Endometrial microvascular endothelial cells (primary cell): ENCODE measurements around the gene BRF1. TPM values are rescaled to one million over a fixed set of nuclear protein-coding genes. Genes with fewer than 3 reads are reported as not detected.

Source experiments
- in situ Hi-C: cut with HindIII; loops from 2 replicates; pipeline ENCODE4 v1.10.0; 2017; ENCODE audit warnings: low sequenced_read_pairs, low pct_unique_long_range_greater_than_20kb; ENCODE audit errors: inconsistent ontology term
- total RNA-seq: library from RNA; depleted of rRNA; stranded (reverse); fragments of >200 nt; gene quantifications from one replicate; pipeline ENCODE4 v1.2.3, GENCODE V29; 2015; ENCODE audit errors: inconsistent ontology term

BRF1 gene
- total RNA-seq, 1 donor from 2014 or later = 32.7 TPM

DNA sequence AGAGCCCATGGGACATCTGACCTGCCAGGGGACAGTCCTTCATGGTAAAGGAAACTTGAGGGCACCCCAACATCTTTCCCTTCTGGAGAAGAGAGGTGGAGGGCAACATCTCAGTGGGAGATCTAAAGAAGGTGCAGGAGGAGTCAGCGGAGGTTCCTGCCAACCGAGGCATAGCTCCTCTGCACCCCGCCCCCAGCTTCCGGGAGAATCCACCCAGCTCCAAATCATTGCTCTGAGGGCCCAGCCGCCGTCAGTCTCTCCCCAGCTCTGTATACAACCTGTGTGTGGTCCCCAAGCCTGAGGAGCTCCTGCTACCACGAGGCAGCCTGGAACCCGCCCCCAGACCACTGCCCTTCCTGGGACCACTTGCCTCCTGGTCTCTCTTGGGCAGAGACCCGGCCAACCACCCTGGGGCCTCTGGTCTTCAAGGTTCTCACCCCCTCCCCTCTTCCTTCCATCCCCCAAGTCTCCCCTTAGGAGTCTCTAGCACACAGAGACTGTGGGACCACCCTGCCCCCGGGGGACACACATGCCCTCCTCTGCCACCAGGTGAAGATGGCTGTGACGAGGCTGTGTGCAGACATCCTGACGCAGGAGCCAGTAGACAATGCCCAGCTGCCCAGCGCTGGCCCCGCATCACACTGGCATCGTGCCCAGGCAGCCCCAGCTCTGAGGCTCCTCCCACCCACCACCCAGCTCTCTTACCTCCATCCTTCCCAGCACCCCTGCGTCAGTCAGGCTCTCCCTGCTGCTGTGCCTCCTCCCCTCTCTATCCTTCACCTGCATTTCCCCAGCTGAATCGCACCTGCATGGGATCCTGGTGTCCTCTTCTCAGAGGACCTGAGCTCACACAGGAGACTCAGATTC is 106.7 kb downstream of the BRF1 start:
- in situ Hi-C loops = no loop called here

DNA sequence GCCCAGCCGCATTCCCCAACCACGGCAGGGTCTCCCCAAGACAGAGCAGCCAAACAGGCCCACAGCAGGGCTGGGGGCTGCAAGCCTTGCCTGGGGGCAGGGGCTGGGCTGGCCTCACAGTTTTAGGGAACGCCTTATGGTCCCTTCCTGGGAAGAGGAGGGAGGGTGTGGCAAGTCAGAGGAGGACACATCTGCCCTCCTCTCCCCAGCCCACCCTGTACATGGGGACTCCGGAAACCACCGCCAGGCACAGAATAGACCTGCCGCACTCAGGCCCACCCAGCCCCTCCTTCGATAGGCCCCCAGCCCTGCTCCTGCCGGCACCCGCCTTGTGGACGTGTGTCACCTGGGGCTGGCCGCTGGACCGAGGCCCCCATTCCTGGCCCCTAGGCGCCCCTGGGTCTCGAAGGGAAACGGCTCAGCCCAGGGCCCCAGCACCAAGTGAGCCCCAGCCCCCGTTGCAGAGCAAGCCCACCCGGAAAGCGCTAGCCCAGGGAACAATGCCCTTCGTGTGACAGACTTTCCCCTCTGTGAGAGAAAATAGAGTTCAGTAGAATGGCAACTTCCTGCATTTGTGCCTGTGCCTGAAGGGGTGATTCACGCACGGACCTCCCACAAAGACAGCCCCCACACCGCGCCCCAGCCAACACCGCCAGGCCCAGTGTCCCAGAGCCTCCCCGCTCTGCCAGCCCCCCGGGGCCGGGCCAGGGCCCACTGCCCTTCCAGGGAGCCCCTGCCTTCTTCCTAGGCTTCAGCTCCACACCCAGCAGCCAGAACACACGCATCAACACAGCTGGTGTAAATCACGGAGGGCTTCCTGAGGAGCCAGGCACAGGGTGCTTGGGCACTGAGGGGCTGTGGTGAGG is 107.7 kb downstream of the BRF1 start:
- in situ Hi-C loops = no loop called here

- in situ Hi-C loops = no loop called here
Observed at GRCh38 chr14:105187935-105188524, 112.8 kb downstream of the BRF1 start.

- in situ Hi-C loops = no loop called here
Observed at GRCh38 chr14:105187116-105187515, 113.7 kb downstream of the BRF1 start.

DNA sequence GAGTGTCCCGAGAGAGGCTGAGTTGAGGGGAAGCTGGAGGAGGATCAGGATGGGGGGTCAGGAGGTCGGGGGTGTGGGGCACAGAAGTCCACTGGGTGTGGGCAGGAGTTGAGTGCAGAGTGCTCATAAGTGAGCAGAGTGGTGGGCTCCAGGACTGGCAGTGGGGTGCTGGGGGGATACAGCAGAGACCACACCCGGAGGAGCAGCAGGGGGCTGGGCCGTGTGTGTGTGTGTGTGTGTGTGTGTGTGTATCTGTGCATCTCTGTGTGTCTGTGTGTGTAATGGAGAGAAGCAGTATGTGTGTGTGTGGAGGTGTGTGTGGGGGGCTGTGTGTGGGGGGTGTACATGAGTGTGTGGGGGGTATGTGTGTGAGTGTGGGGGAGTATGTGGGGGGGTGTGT is 114.8 kb downstream of the BRF1 start:
- in situ Hi-C loops = no loop called here

DNA sequence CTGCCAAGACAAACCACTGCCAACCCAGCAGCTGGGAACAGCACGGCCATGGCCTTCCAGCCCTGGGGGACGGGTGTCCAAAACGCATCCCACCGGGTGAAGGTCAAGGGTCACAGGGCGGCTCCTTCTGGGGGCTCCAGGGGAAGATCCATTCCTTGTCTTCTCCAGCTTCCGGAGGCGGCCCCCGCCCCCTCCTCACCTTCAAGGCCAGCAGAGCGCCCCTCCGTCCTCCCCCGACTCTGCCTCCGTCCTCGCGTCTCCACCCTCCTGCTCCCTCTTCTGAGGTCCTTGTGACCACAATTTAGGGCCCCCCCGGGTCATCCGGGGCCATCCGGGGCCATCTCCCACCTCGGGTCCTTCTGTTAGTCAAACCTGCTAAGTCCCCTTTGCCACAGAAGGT is 115.8 kb downstream of the BRF1 start:
- in situ Hi-C loops = no loop called here

DNA sequence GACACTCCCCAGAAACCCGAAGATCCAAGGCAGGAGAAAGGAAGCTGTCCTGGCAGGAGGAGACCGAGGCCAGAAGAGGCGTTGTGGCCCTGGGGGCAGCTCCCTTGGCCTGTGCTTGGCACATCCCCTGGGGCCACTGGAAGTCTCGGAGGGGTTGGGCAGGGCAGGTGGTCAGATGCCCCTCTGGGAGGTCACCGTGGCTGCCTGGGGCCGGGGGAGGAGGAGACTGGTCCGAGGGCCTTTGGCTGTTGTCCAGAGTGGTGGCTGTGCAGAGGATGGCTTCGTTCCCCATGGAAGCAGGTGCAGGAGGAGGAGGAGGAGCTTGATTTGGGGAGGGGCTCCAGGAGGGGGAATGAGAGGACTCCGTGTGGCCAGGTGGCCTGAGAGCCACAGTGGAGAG is 116.3 kb downstream of the BRF1 start:
- in situ Hi-C loops = no loop called here

DNA sequence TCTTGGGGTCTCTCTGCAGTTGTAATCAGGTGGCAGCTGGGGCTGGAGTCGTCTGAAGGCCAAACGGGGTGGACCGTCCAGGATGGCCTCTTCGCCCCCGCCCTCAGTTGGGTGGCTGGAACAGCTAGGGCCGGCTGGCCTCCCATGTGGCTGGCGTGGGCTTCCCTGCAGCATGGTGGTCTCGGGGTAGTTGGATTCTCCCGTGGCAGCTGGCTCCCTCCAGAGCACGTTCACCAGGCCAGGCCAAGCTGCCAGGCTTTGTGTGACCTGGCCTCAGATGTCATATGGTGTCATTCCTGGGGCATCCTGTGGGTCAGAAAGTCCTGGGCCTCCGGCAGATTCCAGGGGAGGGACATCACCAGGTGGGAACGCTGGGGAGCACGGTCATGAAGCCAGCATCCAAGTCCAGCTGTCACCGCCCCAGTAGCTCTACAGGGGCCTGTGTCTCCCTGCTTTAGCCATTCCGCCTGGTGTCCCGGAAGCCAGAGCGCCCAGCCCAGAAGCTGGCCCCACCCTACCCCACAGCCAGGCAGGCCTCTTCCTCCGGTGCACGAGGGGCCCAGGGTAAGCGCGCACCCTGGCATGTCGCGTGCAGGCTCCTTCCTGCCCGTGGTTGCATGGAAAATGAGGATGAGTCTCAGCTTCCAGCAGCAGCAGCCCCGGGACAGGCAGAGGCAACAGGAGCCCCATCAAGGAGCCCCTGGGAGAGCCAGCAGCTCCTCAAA is 118.3 kb downstream of the BRF1 start:
- in situ Hi-C loops = no loop called here

DNA sequence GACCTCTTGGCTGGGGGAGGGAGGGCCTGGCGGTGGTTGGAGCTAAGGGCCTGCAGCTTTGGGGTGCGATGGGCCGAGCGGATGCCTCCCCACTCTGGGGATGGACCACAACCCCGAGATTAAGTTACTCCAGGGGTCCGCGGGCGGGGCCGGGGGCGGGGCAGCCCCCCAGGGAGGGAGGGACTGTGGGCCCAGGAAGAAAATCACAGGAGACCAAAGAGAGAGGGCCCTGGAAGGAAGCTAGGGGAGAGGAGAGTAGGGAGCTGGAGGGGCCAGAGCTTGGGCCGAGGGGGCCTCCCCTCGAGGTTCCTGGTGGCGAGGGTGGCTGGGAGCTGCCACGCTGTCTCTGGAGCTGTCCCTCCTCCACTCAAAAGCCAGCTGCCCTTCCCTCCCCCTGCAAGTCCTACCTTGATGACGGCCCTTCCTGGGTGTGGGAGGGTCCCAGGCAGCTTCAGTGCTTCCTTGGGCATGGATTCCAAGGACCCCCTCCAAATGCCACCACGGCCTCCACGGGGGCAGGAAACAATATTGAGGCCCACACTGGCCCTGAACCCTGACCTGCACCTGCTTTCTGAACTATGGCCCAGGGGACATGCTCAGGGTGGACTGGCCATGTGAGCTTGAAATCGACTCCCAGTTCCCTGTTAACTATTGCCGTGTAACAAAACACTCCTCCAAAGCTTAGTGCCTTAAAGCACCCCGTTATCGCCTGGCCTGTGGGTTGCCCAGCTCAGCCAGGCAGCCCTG is 119.1 kb downstream of the BRF1 start:
- in situ Hi-C loops = no loop called here

GRCh38 chr14:105180592-105181548 is 119.9 kb downstream of the BRF1 start, which contains the start of gene NUDT14:
Gene NUDT14, minus strand, starts transcription at chr14:105181312. Its CDS starts 103 bp downstream, at chr14:105181209.
- in situ Hi-C loops = no loop called here

GRCh38 chr14:105179191-105179590 is 121.6 kb downstream of the BRF1 start:
- in situ Hi-C loops = no loop called here

GRCh38 chr14:105178868-105179140 is 122.0 kb downstream of the BRF1 start:
- in situ Hi-C loops = no loop called here

DNA sequence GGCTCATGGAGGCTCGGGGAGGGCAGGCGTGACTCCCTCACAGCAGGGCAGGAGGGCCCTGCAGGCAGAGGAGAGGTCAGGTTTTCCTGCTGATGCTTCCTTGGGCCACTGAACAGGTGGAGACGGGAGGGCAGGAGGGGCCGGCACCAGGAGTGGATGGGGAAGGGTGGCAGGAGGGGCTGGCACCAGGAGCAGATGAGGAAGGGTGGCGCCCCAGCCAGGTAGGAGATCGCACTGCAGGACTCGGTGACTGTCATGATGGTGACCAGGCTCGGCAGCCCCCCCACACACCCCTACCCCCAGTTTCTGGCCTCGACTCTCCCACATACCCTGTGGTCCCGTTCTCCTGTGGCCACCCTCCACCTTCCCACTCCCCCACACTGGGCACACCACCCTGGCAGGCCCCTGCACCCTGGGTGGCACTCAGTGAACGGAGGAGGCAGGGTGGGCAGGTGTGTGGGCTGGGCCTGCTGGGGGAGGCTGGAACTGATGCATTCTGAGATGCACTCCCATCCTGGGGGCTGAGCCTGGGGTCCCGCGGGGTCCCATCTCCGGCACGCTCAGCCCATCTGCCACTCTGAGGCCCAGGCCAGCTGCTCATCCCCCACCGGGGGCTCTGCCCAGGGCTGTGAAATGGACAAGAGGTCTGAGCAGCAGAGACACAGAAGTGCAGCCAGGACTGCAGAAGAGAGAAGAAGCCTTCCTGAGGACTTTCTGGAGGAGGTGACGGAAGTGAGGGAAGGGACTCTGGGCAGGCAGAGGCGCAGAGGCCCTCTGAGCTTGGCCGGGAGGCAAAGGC is 122.5 kb downstream of the BRF1 start:
- in situ Hi-C loops = no loop called here

GRCh38 chr14:105177082-105177481 is 123.7 kb downstream of the BRF1 start:
- in situ Hi-C loops = no loop called here

GRCh38 chr14:105176513-105176912 is 124.3 kb downstream of the BRF1 start:
- in situ Hi-C loops = no loop called here
